Activated CD4-positive, alpha-beta T cell treated with anti-CD3 and anti-CD28 coated beads, Interleukin-2, amount 50 U/mL, for 1 hour (primary cell): ENCODE measurements around the gene OPRD1.
A peak's percentile ranks its signal among the peaks of the same experiment; 100 is the strongest.
"Not testable (repeated sequence)": the region's sequence is repeated elsewhere in the genome, so short reads cannot be mapped to it uniquely, and the experiment has no call there.

Experiments used
- DNase-seq: peaks from one replicate; pipeline ENCODE4 v3.0.0-alpha.2; 2020

OPRD1 gene

DNA sequence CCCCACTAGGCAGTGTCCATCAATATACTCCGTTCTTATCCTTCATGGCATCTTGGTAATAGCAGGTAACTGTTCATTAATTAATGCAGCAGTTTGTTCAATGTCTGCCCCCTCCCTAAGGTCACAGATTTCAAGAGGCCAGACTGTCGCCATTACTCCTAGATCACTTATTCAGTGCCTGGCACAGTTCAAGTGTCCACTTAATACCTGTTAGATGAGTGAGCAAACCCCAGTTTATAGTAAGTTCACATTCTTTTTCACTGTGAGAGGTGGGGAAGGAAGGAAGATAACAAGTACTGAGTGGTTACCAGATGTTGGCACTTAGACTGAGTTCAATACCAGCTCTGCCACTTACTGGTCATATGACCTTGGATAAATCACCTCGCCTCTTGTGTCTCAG lies 36.4 kb downstream of the OPRD1 start:
- DNase-seq: no peak

DNA sequence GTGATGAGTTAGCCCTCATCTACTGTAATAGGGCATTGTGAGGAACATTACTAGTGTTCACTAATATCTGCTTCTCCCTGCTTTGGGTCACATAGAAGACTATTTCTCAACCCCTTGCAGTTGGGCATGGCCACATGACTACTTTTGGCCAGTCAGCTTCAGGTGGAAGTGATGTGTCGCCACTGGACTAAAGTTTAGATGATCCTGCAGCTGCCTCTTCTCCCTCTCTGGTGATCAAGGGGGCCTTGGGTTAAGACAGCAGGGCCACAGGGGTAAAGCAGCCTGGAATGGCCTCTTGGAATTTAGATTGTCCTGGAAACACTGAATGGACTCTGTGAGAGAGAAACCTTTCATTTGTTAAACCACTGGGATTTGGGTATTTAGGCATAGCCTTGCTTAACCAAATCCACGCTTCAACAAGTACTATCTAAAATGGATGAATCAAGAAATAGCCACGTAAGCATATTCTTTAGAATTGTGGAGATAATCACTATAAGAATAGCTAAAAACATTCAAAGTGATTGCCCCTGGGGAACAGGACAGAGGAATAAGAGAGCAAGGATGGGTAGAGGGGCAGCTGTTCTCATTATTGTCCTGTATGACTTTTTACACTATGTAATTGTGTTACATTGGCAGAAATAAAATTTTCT lies 41.2 kb downstream of the OPRD1 start:
- DNase-seq: no peak

DNA sequence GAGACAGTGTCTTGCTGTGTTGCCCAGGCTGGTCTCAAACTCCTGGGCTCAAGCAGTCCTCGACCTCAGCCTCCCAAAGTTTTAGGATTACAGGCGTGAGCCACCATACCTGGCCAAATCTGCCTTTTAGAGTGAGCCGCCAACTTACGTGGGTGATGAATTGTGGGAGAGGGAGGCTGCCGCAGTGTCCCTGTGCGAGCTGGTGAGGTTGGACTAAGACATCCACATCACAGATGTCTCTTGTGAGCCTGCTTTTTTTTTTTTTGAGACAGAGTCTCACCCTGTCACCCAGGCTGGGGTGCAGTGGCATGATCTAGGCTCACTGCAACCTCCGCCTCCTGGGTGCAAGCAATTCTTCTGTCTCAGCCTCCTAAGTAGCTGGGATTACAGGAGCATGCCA lies 42.4 kb downstream of the OPRD1 start:
- DNase-seq: not testable (repeated sequence)

DNA sequence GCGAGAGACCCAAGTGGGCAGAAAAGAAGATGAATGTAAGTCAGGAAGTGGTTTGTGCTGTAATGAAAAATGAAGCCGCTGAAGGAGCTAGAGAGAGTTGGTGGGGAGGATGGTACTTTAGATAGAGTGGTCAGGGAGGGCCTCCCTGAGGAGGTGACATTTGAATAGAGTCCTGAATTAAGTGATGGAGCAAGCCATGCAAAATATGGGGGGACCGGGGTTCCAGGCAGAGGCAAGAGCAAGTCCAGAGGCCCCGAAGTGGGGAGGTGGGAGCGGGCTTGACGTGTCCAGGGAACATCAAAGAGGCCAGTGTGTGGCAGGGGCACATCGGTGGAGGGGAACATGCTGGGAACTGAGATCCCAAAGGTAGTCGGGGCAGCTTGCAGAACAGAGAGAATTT lies 43.1 kb downstream of the OPRD1 start:
- DNase-seq: no peak

DNA sequence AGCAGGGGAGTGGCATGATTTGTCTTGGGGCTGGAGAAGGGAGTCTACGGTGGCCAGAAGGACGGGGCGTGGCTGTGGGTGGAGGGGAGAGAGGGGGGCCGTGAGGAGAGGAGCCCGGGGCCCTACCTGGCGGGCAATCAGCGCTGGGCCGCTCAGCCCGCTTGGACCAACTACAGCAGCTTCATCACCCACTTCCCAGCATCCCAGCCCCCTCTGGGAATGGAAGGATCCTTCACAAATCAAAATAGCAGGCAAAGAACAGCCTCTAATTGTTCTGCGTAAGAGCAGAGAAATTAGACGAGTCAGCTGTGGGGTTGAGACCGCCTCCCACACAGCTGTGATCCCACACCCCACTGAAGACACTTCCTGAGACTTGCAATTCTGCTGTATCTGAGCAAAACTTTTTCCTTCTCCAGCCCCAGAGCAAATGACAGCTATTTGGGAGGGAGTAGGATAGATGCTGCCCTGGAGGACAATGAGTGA lies 43.5 kb downstream of the OPRD1 start:
- no peak for DNase-seq

DNA sequence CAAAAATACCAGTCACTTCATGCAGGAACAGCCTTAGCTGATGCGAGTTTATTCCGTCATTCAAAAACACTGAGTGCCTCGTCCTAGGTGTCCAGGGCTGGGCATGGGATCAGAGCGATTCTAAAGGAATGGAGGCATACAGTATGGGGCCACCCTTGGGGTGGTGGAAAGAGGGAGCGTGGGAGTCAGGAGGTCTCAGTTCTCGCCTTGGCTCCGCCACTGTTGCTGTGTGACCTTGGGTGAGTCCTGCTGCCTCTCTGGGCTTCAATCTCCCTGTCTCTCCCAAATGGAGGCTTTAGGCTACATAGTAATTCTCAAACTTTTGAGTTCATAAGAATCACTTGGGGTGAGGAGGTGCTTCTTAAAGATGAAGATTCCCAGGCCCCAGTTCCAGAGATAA lies 44.0 kb downstream of the OPRD1 start:
- no peak for DNase-seq

DNA sequence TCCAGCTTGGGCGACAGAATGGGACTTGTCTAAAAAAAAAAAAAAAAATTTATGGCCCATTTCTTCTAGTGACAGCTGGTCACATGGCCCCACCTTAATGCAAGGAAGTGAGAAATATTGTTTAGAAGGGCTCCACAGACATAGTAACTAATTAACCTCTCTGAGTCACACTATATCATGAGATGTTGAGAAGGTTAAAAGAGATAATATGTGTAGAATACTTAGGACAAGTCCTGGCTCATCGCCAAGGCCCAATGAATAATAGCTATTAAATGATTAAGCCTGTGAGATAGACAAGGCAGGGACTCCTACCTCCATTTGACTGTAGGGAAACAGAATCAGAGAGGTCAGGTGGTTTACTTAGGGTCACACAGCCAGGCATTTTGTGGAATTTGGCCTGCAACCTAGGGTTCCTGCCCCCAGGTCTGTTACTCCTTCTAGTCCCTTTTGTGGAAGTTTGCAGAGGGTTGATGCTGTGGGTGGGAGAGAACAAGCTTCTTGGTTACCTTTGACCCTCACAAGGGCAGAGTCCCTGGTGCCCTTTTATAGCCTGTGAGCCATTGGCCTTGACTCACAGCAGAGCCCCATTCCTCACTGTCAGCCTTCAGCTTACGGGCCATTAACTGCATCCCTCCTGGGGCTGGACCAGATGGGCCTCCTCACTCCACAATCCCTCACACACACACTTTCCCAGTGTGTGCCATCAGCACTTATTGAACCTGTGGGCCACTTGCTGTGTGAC lies 48.5 kb downstream of the OPRD1 start:
- no peak for DNase-seq

DNA sequence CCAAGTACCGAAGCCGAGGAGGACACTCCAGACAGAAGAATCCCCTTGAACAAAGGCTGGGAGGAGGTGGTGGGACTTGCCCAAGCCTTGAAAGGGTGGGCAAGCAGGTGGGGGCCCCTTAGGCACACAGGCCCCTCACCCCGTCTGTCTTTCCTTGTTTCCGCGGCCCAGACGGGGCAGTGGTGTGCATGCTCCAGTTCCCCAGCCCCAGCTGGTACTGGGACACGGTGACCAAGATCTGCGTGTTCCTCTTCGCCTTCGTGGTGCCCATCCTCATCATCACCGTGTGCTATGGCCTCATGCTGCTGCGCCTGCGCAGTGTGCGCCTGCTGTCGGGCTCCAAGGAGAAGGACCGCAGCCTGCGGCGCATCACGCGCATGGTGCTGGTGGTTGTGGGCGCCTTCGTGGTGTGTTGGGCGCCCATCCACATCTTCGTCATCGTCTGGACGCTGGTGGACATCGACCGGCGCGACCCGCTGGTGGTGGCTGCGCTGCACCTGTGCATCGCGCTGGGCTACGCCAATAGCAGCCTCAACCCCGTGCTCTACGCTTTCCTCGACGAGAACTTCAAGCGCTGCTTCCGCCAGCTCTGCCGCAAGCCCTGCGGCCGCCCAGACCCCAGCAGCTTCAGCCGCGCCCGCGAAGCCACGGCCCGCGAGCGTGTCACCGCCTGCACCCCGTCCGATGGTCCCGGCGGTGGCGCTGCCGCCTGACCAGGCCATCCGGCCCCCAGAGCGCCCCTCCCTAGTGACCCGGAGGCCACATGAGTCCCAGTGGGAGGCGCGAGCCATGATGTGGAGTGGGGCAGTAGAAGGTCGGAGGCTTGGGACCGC lies 50.8 kb downstream of the OPRD1 start:
- no peak for DNase-seq

DNA sequence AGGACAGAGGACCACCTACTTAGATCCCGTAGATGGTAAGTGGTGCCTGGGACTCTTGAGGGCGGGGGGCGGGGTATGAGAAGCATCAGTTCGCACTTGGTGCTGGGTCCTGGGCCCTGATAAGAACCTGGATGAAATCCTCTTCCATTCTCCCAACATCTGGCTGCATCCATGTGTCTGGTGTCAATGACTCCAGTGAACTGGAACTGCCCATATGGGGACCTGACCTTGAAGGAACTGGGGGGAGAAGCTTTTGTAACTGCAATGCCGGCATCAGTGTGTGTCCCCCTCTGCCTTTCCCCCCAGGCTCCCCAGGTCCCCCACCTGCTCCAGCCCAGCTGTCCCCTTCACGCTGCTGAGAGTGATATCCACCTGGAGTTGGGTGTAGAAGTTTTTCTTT lies 52.7 kb downstream of the OPRD1 start:
- DNase-seq: no peak

DNA sequence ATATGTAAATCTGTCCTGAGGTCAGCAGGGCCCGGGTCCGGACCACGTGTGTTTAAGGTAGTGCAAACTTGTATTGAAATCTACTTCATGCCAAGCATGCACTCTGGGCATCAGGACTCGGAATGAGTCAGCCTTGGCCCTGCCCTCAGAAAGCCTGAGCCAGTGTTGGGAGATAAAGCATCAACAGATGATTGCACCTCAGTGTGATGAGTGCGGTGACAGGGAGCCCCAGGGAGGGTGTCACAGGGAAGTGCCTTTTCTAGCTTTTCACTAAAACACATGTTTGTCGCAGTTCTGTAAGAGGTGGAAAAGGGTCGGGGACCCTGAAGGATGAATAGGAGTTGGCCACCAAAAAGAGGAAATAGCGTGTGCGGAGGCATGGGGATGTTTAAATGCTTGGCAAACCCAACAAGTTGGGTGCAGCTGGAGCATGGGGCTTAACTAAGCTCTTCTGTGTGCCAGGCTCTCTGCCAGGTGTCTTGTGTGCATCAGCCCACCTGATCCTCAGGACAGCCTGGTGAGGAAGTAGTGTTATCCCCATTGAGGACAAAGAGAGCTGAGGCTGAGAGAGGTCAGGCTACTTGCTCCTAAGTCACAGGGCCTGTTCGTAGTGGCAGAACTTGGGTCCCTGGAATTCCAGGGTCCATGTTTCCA lies 54.2 kb downstream of the OPRD1 start:
- DNase-seq: no peak

DNA sequence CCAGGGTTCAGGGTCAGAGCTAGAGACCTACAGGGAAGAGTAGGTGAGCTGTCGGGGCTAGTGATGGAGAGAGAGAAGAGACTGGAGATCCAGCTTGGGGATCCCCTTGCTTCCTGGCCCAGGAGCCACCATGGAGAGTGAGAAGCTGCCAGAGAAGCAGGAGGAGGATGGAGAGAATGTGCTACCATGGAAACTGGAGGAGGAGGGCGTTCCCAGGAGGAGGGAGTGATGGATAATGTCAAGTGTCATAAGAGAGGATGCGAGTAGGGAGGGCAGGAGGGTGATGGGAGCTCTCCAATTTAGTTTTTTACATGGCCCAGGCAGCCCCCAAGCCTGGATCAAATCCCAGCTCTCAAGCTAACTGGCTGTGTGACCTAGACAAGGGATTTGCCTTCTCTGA lies 55.9 kb downstream of the OPRD1 start:
- no peak for DNase-seq

DNA sequence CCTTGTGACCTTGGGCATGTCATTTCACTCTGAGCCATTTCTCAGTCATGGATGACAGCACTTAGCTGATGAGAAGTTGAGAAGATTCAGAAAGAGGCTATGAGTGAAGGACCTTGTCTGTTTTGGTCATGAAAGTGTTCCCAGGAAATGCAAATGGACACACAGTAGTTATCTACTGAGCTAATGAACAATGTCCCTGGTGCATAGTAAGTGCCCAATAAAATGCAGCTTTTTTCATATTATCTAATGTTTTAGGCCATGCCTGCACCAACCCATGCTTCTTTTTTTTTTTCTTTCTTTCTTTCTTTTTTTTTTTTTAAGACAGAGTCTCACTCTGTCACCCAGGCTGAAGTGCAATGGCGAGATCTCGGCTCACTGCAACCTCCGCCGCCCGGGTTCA lies 58.0 kb downstream of the OPRD1 start:
- DNase-seq: no peak

DNA sequence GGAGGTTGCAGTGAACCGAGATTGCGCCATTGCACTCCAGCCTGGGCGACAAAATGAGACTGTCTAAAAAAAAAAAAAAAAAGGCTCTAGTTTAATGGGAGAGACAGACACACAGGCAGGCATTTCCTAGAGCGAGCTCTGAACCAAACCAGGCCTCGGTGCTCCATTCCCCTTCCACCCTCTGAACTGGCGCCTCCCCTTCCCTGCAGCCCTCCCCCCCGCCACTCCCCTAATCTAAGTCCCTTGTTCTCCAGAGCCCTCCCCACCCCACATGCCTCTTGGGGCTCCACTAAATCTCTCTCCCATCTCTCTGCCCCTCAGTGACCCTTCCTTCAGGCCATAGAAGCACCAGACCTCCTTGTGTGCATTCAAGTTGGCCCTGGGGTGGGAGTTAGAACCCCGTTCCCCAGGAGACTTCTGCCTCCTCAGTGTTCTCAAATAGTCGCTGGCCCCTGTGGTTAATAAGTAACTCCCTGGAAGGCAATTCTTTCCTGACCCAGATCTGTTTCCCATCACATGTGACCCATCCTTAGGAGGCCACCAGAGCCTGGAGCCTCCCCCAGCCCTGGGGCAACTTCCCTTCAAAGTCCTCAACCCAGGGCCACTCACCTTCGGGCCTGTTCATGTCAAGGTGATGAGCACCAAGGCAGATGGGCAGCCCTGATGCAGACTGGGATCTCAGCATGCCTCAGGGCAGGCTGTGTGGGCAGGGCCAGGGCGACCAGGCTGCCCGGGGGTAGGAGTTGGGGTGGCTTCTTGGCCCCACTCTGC lies 59.8 kb downstream of the OPRD1 start:
- DNase-seq: no peak

DNA sequence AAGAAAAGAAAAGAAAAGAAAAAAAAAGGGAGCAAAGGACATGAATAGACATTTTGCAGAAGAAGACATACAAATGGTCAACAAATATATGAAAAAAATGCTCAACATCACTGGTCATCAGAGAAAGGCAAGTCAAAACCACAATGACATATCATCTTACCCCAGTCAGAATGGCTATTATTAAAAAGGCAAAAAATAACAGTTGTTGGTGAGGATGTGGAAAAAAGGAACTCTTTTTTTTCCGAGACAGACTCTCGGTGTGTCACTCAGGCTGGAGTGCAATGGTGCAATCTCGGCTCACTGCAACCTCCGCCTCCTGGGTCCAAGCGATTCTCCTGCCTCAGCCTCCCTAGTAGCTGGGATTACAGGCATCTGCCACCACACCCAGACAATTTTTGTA lies 63.2 kb downstream of the OPRD1 start:
- DNase-seq: not testable (repeated sequence)

DNA sequence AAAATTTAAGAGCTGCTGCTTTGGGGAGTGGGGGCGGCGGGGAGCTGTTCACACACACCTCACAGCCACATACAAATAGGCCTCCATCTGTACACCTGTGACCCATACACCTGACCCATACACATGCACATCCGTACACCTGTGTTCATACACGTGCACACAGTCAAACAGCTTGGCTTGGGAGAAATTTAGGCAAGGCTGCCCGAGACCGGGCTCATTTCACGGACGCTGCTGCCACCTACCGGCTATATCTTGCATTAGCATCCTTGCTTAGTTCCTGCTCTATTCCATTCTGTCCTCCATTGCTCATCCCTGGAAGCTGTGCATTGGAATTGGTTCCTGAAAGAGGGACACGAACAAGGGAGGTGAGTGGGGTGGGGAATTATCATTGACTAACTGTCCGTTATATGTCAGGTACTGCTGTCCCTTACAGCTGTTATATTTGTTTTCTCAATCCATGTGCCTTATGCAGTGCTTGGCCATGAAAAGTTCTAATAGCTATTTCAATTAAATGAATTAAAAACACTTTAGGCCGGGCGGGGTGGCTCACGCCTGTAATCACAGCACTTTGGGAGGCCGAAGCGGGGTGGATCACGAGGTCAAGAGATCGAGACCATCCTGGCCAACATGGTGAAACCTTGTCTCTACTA lies 65.3 kb downstream of the OPRD1 start:
- peak; percentile 75 for DNase-seq

DNA sequence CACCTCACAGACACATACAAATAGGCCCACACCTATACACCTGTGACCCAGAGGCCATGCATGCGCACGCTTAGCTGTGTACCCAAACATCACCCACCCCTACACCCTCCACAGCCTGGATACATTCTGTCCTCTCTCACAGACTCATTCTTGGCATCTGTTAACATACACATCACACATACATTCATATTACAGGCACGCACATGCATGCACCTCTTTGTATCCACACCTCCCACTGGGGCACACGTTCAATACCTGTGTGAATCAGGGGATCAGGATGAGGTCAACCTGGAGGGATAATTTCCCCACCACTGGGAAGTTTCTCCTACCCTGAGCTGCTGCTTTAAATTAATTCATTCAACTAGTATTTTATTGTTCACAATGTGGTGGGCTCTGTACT lies 66.8 kb downstream of the OPRD1 start:
- DNase-seq: no peak

DNA sequence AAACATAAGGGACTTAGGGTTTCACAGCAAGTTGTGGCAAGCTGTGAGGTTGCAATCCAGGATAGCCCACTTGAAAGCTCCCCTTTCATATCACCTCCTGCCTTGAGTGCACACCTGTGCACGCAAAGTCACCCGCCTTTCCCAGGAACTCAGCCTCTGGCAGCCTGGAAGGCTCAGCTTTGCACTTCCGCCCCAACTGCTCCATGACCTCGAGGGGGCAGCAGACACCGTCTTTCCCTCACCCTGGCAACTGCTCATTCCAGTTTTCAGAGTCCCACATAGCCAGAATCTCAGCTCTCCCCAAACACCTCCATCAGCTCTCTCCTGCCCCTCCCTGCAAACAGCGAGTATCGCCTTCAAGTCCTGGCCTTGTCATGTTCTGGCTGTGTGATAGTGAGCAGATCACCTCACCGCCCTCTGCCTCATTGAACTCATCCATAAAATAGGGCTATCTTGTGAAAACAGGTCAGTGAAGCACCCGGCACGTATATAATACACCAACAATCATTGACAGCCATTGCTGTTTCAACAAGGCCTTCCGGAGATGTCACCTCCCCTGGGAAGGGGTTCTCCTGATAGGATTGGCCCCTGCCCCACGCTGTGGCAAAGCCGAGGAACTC lies 70.1 kb downstream of the OPRD1 start:
- DNase-seq: peak; percentile 81

DNA sequence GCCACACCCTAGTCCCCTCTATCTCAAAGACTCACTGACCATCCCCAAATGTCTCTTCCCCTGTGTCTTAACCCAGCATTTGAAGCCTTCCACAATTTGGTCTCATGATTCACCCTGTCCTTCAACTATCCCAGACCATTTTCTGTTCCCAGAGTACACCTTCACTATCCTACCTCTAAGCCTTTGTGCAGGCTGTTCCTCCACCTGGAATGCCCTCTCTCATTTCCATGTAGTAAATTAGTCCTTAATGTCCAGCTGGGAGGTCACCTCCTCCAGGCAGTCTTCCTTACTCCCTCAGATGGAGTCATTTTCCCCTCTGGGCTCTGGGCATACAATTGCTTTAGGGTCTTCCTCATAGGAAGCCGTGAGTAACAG lies 71.3 kb downstream of the OPRD1 start:
- DNase-seq: no peak

DNA sequence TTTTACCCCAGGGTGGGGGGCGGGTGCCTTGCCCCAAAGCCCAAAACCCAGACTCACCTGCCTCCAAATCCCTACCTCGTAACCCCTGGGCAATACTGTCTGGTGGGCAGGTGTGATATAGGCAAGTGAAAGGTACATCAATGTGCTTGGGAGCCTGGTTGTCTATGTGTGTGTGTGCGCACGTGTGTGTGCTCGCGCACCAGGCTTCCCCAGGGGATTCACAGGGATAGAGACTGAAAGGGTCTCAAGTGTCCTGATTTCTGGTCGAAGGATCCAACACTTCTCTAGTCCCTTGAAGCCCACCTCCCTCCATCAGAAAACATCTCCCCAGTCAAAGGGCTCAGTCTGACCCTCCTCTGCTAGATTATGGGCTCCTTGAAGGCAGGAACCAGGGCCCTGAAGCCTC lies 73.5 kb downstream of the OPRD1 start:
- DNase-seq: no peak

DNA sequence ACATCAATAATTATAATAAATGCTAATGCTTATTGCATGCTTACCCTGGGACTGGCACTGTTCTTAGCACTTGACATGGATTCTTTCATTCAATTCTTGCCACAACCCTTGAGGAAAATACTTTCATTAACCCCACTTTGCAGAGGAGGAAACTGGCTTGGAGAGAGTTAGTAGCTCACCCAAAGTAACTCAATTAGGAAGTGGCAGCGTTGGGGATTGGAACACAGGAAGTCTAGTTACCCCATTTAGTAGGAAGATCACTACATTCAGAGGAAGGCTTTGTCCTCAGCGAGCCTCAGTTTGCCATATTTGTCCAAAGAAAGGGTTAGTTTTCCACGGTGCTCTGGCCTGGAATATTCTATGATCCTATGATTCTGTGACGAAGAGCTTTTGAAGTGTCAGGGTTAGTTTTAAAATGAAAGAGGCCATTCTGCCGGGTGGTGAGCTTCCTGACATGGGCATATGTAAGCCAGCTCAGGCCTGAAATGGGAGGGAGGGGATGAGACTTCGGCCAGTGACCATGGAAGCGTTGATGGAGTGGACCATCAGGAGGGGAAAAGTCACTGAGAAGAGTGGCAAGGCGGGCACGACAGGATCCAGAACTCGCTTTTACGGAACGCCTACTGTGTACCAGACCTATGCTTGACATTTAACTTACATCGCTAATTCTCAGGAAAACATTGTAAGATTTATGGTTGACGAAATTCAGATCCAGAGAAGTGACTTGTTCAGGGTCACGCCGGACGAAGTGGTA lies 74.2 kb downstream of the OPRD1 start:
- no peak for DNase-seq
